GM12874 (cell line): ENCODE measurements around the gene CCDC146.

ENCODE experiments used
- TF ChIP-seq, protein P1 (sequence below): IDR thresholded peaks from 2 replicates; pipeline ENCODE4 v1.5.1; 2011; ENCODE audit warnings: low read depth, mild to moderate bottlenecking, control low read depth, low read length, moderate library complexity; ENCODE audit not compliant: insufficient read depth

Gene CCDC146

DNA sequence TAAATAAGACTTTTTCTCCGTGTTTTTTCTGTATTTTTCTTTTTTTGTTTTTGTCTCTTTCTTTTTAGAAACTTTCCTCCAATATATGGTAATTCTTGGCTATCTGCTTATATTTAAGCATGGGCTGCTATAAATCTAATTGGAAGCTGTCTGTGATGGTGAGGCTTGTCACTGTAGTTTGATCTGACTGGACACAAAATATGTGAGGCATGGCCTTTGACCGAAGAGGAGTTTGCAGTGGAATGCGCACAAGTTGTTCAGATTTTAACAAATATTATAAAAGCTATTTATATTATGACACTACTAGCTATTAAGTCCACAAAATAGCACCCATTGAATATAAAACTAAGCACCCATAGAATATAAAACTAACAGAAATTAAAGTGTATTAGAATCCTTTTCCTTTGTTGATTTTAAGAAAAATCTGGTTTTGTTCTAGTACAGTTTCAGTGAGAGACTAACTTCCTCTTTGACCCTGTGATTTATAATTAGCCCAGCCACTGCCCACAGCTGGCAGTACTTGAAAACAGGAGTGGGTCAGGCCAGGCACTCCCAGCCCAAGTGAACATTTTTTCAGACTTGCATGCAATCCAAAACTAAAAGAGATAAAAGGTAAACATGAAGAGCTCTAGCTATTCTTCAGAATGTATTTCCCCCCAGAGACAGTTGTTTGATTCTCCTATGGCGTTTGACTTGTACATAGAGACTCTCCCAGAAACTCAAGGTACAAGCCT lies 147.1 kb downstream of the CCDC146 start:
- TF ChIP-seq, protein P1, sequence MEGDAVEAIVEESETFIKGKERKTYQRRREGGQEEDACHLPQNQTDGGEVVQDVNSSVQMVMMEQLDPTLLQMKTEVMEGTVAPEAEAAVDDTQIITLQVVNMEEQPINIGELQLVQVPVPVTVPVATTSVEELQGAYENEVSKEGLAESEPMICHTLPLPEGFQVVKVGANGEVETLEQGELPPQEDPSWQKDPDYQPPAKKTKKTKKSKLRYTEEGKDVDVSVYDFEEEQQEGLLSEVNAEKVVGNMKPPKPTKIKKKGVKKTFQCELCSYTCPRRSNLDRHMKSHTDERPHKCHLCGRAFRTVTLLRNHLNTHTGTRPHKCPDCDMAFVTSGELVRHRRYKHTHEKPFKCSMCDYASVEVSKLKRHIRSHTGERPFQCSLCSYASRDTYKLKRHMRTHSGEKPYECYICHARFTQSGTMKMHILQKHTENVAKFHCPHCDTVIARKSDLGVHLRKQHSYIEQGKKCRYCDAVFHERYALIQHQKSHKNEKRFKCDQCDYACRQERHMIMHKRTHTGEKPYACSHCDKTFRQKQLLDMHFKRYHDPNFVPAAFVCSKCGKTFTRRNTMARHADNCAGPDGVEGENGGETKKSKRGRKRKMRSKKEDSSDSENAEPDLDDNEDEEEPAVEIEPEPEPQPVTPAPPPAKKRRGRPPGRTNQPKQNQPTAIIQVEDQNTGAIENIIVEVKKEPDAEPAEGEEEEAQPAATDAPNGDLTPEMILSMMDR, result no peak

DNA sequence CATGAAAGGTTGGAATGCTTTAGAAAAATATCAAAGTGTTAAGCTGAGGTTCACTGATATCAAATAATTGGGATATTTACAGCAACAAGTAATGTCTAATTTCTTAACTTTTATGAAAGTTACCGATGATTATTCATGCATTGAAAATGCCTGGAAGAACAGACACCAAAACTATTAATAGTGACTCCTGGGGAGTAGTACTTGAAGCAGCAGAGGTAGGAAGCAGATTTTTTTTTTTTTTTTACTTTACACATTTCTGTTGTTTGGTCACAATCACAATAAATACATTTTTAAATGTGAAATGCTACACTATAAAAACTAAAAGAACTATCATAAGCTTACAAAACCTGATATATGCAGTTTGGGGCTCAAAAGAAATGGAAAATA lies 147.7 kb downstream of the CCDC146 start:
- TF ChIP-seq, protein P1, result no peak

DNA sequence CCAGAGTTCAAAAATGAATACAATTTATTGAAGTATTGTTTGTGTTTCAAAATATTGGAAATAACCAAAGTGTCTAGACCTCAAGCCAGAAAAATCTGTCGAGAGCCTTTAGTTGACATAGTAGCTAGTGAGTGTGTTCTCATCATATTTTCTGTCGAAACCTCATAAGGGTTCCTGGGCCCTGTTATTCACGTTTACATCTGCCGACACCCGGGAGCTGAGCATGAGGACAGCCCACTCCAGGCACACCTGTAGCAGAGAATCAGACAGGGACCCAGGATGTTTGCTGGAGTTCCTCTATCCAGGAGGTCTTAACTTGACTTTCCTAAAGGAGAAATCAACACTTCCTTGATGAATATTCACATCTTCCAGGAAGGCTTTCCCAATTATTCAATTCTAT lies 149.4 kb downstream of the CCDC146 start:
- TF ChIP-seq, protein P1, result no peak

DNA sequence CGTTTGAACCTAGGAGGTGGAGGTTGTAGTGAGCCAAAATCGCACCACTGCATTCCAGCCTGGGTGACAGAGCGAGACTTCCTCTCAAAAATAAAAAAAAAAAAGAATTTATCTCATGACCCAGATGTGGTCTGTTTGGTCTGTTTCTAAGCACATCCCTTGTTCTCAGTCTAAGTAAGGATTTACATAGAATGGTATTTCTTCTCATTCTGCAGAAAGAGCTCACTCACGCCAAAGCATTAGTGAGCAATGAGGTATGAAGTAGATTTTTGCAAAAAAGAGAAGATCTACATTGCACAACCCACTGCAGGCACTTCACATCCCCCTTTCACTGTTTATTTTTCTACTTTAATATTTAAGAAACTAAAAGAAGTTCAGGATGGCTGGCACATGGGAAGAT lies 153.7 kb downstream of the CCDC146 start:
- TF ChIP-seq, protein P1, result no peak

DNA sequence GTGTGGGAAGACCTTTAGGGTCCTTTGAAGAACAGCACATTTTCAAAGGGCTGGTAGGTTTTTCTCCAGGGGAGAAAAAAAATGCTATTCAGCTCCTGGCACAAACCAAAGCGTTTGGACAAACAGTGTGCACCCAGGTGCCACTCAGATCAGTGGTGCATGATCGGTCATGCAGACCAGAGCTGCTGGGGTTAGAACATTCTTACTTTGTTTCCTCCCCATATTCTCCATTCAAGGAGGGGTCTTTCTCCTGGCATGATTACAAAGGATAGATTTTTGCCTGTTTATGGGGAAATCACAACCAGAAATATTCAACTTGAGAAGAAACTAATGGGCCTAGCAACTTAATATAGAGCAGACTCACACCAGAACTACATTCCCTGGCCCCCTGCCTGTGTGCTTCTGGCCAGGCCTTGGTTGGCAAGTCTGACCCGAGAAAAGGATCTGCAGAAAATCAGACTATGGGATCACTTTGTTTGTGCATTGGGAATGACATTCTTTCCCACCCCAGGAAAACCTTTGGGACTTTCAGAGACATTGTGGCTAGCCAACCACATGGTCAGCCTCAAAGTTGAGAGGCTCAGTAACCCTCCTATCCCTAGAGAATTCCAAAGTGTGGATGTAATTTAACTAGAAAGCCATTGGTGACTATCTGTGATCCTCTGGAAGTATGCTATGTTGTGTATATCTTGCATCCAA lies 159.5 kb downstream of the CCDC146 start:
- TF ChIP-seq, protein P1, result no peak

DNA sequence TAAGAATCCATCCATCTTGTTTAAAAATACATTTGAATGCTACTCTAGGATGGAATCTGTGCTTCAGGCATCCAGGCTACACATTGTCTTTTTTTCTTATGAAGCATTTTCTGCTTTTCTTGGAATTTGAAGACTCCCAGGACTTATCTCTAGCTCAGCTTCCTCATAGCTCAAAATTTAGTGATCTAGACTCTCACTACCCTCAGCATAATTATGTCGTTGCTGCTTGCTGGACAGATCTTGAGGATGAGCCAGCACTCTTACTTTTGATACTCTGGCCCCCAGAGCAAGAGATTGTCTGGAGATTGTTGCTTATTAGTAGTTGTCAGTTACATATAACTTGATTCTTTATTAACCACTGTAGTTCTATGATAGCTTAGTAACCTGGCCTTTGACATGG lies 160.5 kb downstream of the CCDC146 start:
- TF ChIP-seq, protein P1, result no peak

DNA sequence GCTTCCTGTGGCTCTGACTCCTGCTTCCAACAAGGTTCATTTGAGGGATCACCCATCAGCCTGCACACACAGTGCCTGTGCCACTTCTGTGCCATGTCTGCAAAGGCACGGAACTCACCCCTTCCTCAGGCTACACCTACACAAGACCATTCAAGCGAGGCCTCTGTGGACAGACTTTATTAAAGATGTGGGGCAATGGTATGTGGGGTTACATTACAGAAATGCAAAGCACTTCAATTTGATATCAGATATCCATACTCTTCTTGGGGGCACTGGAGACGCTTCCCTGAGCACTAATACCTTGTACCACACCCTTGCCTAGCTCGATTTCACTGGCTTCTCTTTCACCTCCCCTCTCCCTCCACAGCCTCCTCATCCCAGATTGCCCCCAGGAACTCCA lies 161.6 kb downstream of the CCDC146 start:
- TF ChIP-seq, protein P1, result no peak
